Panc1 (cell line): ENCODE measurements around the gene OR2B2. TPM values are rescaled to one million over a fixed set of nuclear protein-coding genes. Genes with fewer than 3 reads are reported as not detected.
"Not testable (repeated sequence)": the region's sequence is repeated elsewhere in the genome, so short reads cannot be mapped to it uniquely, and the experiment has no call there.

Source experiments
- ATAC-seq: fragments of 200-7000 bp; cut with Tn5 transposase; 2 replicates; pipeline ENCODE4 v1.9.1; 2020; ENCODE audit warnings: mild to moderate bottlenecking, moderate library complexity
- BruUV-seq: library from RNA; stranded (reverse); fragments of 400-500 nt; replicated peaks from 2 replicates; lab custom pipeline; 2021; lab: Mats Ljungman, UMichigan
- CTCF ChIA-PET: fragments of 300-600 bp; sonication (Branson Sonifier 250); formaldehyde crosslinking; loops from one replicate; lab custom pipeline; 2022; ENCODE audit warnings: antibody characterized with exemption; lab: Charles Lee
- POLR2A ChIA-PET: fragments of 300-600 bp; sonication (Branson Sonifier 250); formaldehyde crosslinking; loops from one replicate; lab custom pipeline; 2022; ENCODE audit warnings: antibody characterized with exemption; lab: Charles Lee
- DNase-seq: peaks from one replicate; pipeline ENCODE4 v3.0.0-alpha.2; 2010; ENCODE audit warnings: low read depth, low spot score
- H3K27ac ChIP-seq: 2 replicates; pipeline ENCODE4 v1.5.1; 2011; ENCODE audit warnings: mild to moderate bottlenecking, low read length, inconsistent platforms
- H3K27me3 ChIP-seq: fragments of 200-500 bp; sonication (Bioruptor generic); 2 replicates; pipeline ENCODE4 v1.6.0; 2014; ENCODE audit warnings: low read length, inconsistent platforms; ENCODE audit not compliant: control insufficient read depth, insufficient read depth
- H3K36me3 ChIP-seq: fragments of 200-500 bp; sonication (Bioruptor generic); 2 replicates; pipeline ENCODE4 v1.5.1; 2014; ENCODE audit warnings: inconsistent platforms, mild to moderate bottlenecking, low read length, moderate library complexity; ENCODE audit not compliant: control insufficient read depth, insufficient read depth
- H3K4me1 ChIP-seq: 2 replicates; pipeline ENCODE4 v1.5.1; 2011; ENCODE audit warnings: inconsistent platforms, mild to moderate bottlenecking, low read length, moderate library complexity; ENCODE audit not compliant: control insufficient read depth, insufficient read depth
- H3K4me3 ChIP-seq, 2 experiments: 2 replicates each; pipeline ENCODE4 v1.5.1; 2011 to 2012; ENCODE audit warnings: low read depth in 2 of 2, low read length in 2 of 2, mild to moderate bottlenecking in 2 of 2, inconsistent platforms in 1 of 2, moderate library complexity in 1 of 2
- H3K9me3 ChIP-seq: fragments of 200-500 bp; sonication (Bioruptor generic); 2 replicates; pipeline ENCODE4 v1.5.1; 2014; ENCODE audit warnings: low read depth, mild to moderate bottlenecking, inconsistent platforms, low read length, moderate library complexity; ENCODE audit not compliant: control insufficient read depth, insufficient read depth
- POLR2AphosphoS5 ChIP-seq: IDR thresholded peaks from 2 replicates; pipeline ENCODE4 v1.6.1; 2012; ENCODE audit warnings: mild to moderate bottlenecking, low read depth, low read length, moderate library complexity
- REST ChIP-seq, 2 experiments: IDR thresholded peaks; 2 replicates each; pipeline ENCODE4 v1.6.1; 2011 to 2012; ENCODE audit warnings: low read depth in 2 of 2, control low read depth in 1 of 2, low read length in 1 of 2, mild to moderate bottlenecking in 1 of 2, moderate library complexity in 1 of 2; ENCODE audit not compliant: insufficient read depth in 1 of 2
- SIN3A ChIP-seq: IDR thresholded peaks from 2 replicates; pipeline ENCODE4 v1.6.1; 2012; ENCODE audit warnings: low read depth, mild to moderate bottlenecking, low read length, moderate library complexity, borderline replicate concordance; ENCODE audit not compliant: insufficient read depth
- TCF7L2 ChIP-seq: IDR thresholded peaks from 2 replicates; pipeline ENCODE4 v1.6.1; 2011; ENCODE audit warnings: mild to moderate bottlenecking, low read depth, low read length, inconsistent platforms
- in situ Hi-C: cut with HindIII; loops from 2 replicates; pipeline ENCODE4 v1.10.0; 2016; ENCODE audit warnings: low sequenced_read_pairs, low pct_unique_long_range_greater_than_20kb
- intact Hi-C: fragments of 100-400 bp; cut with micrococcal nuclease; formaldehyde crosslinking; loops from one replicate; pipeline ENCODE4 v1.10.0; 2022; ENCODE audit not compliant: unreplicated experiment
- total RNA-seq: library from RNA; stranded (reverse); gene quantifications from one replicate; pipeline ENCODE4 v1.2.1, GENCODE V29; 2021; ENCODE audit not compliant: unreplicated experiment
- TF ChIP-seq, protein P1 (sequence below): fragments of 450-650 bp; IDR thresholded peaks from 2 replicates; pipeline ENCODE4 v1.5.1; 2017; ENCODE audit warnings: mild to moderate bottlenecking

OR2B2 gene
- total RNA-seq, 1 experiment from 2014 or later, result not detected

DNA sequence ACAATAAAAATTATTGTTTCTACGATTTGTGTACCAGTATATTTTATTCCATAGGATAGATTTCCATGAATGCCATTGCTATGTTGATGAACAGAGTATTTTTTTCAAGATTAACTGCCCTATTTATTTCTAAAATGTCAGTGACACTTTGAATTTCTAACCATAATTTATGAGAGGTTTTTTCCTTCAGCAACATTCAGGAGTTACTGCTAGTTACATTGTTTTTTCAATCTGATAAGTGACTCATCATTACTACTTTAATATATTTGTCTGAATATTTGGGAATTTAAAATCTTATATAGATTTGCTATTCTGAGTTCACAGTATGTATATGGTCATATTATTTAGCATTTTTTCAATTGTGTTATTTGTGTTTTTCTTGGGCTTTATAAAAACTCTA lies 38.8 kb upstream of the OR2B2 start:
- H3K9me3 ChIP-seq, result no peaks in the 10 kb centered on the region
- no peak overlapping the region for H3K27ac ChIP-seq
- ATAC-seq (no peak), DNase-seq (no peak)
- H3K4me1 ChIP-seq, result no peaks in the 10 kb centered on the region
- BruUV-seq, result no TSS peak
- TF ChIP-seq TCF7L2 (no peak), REST (IDR thresholded peaks at IDR 0.05; ENCODE audit: insufficient read depth in 1 of 2, low read depth in 2 of 2, low read length in 1 of 2) (no peak), SIN3A (no peak), POLR2AphosphoS5 (no peak)
- TF ChIP-seq, protein P1, sequence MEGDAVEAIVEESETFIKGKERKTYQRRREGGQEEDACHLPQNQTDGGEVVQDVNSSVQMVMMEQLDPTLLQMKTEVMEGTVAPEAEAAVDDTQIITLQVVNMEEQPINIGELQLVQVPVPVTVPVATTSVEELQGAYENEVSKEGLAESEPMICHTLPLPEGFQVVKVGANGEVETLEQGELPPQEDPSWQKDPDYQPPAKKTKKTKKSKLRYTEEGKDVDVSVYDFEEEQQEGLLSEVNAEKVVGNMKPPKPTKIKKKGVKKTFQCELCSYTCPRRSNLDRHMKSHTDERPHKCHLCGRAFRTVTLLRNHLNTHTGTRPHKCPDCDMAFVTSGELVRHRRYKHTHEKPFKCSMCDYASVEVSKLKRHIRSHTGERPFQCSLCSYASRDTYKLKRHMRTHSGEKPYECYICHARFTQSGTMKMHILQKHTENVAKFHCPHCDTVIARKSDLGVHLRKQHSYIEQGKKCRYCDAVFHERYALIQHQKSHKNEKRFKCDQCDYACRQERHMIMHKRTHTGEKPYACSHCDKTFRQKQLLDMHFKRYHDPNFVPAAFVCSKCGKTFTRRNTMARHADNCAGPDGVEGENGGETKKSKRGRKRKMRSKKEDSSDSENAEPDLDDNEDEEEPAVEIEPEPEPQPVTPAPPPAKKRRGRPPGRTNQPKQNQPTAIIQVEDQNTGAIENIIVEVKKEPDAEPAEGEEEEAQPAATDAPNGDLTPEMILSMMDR, result no peak
- POLR2A ChIA-PET, result interaction anchor here (0.7 kb wide), 1 partner anchor 1157 kb away, joined by 3 read pairs; the partner anchor contains the start of gene OR2J3
- intact Hi-C loops (no loop called here), in situ Hi-C loops (no loop called here)
- CTCF ChIA-PET, result no interaction called here
- peaks cover 2% of the 10 kb centered on the region; the same call in 1 of the 2 replicates for H3K27me3 ChIP-seq
- no peak overlapping the region for H3K4me3 ChIP-seq
- H3K36me3 ChIP-seq, result no peaks in the 10 kb centered on the region; the same call in 1 of the 2 replicates

DNA sequence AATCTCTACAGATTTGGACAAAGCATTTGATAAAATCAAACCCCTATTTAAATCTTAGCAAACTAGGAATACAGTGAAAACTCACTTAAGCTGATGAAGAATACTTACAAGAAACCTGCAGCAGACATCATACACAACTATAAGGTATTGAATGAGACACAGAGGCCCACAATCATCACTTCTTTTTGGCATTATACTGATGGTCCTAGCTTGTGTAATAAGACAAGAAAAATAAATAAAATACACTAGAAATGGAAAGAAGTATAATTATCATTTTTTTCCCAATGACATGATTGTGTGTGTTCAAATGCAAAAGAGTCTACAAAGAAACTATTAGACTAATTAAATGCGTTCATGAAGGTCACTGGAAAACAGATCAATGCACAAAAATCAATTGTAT lies 36.0 kb upstream of the OR2B2 start:
- H3K4me1 ChIP-seq, result no peaks in the 10 kb centered on the region
- H3K36me3 ChIP-seq, result no peaks in the 10 kb centered on the region; the same call in 1 of the 2 replicates
- BruUV-seq, result no TSS peak
- in situ Hi-C loops (no loop called here), intact Hi-C loops (no loop called here)
- no peak for ATAC-seq
- TF ChIP-seq SIN3A (no peak), POLR2AphosphoS5 (no peak), TCF7L2 (no peak), REST (IDR thresholded peaks at IDR 0.05; ENCODE audit: insufficient read depth in 1 of 2, low read depth in 2 of 2, low read length in 1 of 2) (no peak)
- TF ChIP-seq, protein P1, result no peak
- H3K9me3 ChIP-seq, result no peaks in the 10 kb centered on the region
- no peak for DNase-seq
- H3K27me3 ChIP-seq, result peaks cover 2% of the 10 kb centered on the region; the same call in 1 of the 2 replicates
- CTCF ChIA-PET, result no interaction called here
- H3K4me3 ChIP-seq, result no peak overlapping the region
- H3K27ac ChIP-seq, result no peak overlapping the region
- POLR2A ChIA-PET, result no interaction called here

DNA sequence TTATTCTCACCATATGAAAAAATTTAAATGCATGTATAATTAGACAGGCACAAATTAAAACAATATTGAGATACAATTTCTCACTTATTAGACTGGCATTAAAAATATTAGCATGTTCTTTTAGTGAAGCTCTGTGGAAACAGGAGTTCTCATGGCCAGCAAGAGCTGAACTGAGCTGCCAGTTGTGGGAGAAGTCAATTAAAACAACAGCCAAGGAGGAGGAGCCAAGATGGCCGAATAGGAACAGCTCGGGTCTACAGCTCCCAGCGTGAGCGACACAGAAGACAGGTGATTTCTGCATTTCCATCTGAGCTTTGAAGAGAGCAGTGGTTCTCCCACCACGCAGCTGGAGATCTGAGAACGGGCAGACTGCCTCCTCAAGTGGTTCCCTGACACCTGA lies 30.9 kb upstream of the OR2B2 start:
- H3K4me3 ChIP-seq, CTCF ChIA-PET, H3K27me3 ChIP-seq, intact Hi-C loops, POLR2A ChIA-PET, in situ Hi-C loops, ATAC-seq, H3K9me3 ChIP-seq, BruUV-seq, H3K27ac ChIP-seq, H3K36me3 ChIP-seq, H3K4me1 ChIP-seq, DNase-seq: not testable (repeated sequence)
